Measurements from ENCODE around the gene TRDMT1.

The TRDMT1 gene

GRCh38 chr10:17112566-17112965 is 88.9 kb downstream of the TRDMT1 start:
- TF ChIP-seq, protein P1, sequence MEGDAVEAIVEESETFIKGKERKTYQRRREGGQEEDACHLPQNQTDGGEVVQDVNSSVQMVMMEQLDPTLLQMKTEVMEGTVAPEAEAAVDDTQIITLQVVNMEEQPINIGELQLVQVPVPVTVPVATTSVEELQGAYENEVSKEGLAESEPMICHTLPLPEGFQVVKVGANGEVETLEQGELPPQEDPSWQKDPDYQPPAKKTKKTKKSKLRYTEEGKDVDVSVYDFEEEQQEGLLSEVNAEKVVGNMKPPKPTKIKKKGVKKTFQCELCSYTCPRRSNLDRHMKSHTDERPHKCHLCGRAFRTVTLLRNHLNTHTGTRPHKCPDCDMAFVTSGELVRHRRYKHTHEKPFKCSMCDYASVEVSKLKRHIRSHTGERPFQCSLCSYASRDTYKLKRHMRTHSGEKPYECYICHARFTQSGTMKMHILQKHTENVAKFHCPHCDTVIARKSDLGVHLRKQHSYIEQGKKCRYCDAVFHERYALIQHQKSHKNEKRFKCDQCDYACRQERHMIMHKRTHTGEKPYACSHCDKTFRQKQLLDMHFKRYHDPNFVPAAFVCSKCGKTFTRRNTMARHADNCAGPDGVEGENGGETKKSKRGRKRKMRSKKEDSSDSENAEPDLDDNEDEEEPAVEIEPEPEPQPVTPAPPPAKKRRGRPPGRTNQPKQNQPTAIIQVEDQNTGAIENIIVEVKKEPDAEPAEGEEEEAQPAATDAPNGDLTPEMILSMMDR (IDR thresholded peaks at IDR 0.05; ENCODE audit: borderline replicate concordance, control extremely low read depth, extremely low read depth, insufficient read depth, missing control alignments), result no peak
- no peak for DNase-seq (ENCODE audit: low spot score)
- in situ Hi-C loops (cut with MboI; ENCODE audit: low sequenced_read_pairs, unreplicated experiment), result no loop called here

DNA sequence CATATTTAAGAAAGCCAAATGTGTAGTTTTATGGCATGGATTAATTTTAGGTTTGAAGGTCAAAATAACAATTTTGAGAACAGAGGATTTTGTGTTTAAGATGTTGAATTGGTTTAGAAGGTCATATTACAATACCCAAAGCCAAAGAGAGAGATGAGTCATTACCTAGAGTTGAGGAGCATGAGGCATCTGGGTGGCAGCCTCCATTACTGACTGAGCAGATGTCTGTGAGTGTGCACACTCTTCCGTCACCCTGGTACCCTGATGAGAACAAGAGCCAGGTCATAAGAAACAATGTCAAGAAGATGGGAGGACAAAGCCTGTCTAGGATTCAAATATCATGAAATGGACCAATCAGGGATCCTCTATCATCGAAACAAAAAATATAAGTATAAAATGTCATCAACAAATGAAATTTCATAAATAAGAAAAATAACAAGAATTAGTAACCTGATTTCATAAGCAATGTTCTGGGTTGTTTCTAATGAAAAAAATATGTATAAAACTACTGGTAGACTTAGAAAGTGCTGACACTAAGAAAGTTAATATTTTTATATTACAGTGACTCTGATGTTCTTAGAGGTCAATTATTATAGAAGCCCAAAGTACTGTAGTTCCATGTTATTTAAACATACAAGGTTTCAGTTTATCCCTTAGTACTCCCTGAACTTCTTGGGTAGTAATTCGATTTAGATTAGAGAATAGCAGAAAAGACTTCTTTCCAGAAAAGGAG is 91.8 kb downstream of the TRDMT1 start:
- in situ Hi-C loops (cut with MboI; ENCODE audit: low sequenced_read_pairs, unreplicated experiment), result no loop called here
- TF ChIP-seq, protein P1 (IDR thresholded peaks at IDR 0.05; ENCODE audit: borderline replicate concordance, control extremely low read depth, extremely low read depth, insufficient read depth, missing control alignments), result no peak

GRCh38 chr10:17109046-17109445 is 92.4 kb downstream of the TRDMT1 start:
- in situ Hi-C loops (cut with MboI; ENCODE audit: low sequenced_read_pairs, unreplicated experiment), result no loop called here
- DNase-seq (ENCODE audit: low spot score), result no peak
- TF ChIP-seq, protein P1 (IDR thresholded peaks at IDR 0.05; ENCODE audit: borderline replicate concordance, control extremely low read depth, extremely low read depth, insufficient read depth, missing control alignments), result no peak

More for the DNA sequence above, 91.8 kb downstream of the TRDMT1 start:
- no peak for DNase-seq (ENCODE audit: low spot score)

DNA sequence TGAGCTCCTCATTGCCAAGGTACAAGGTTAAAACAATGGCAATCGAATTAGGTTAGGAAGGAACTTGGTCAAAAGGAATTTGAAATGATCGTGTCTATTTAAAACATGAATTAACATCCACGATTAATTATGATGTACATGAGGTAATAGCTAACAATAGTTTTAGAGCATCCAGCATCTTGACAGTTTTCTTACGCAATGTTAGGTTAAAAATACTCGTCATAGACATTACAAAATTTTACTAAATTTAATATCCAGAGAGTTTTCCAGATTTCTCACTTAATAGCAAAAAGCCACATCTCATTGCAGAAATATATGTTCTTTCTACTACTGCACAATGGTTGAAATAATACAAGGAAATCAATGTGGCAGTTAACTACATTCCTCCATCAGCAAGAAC is 94.5 kb downstream of the TRDMT1 start:
- TF ChIP-seq, protein P1 (IDR thresholded peaks at IDR 0.05; ENCODE audit: borderline replicate concordance, control extremely low read depth, extremely low read depth, insufficient read depth, missing control alignments), result no peak
- in situ Hi-C loops (cut with MboI; ENCODE audit: low sequenced_read_pairs, unreplicated experiment), result no loop called here
- DNase-seq (ENCODE audit: low spot score), result no peak

GRCh38 chr10:17101910-17102266 is 99.6 kb downstream of the TRDMT1 start:
- no peak for DNase-seq (ENCODE audit: low spot score)
- in situ Hi-C loops (cut with MboI; ENCODE audit: low sequenced_read_pairs, unreplicated experiment), result no loop called here
- TF ChIP-seq, protein P1 (IDR thresholded peaks at IDR 0.05; ENCODE audit: borderline replicate concordance, control extremely low read depth, extremely low read depth, insufficient read depth, missing control alignments), result no peak

DNA sequence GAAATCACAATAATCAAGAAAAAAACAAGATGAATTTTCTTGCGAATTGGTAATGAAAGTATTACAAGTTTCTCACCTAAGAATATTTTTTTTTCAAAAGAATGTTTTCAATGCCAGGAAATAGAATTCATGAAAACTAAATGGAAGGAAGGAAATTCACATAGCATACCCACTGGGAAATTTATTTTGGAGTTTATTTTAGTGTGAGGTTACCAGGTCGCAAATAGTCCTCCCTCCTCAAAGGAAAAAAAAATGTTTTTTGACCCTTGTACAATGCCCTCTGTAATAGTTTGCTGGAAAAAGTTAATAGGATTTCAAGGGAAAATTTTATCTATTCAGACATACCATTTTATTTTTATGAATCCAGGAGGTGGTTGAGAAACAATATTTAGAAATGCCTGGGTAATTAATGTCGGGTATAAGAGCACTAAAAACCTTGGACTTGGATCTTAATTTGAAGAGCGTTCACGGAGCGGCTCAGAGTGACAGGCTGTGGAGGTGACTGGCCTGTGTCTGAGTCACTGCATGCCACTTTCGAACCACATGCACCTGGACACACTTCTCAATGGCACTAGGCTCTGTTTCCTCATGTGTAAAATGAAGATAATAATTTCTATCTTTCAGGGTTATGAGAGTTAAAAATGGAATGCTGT is 100.1 kb downstream of the TRDMT1 start:
- TF ChIP-seq, protein P1 (IDR thresholded peaks at IDR 0.05; ENCODE audit: borderline replicate concordance, control extremely low read depth, extremely low read depth, insufficient read depth, missing control alignments), result no peak
- DNase-seq (ENCODE audit: low spot score), result no peak
- in situ Hi-C loops (cut with MboI; ENCODE audit: low sequenced_read_pairs, unreplicated experiment), result no loop called here
